A549 (cell line): ENCODE results near the gene FKBP8.

Experiments
- CTCF ChIP-seq: fragments of >200 bp; sonication (Bioruptor Twin); formaldehyde crosslinking; IDR thresholded peaks from 3 replicates; pipeline ENCODE4 v1.5.1; 2016
- EP300 ChIP-seq, 2 experiments: fragments of >200 bp; sonication (Bioruptor Twin); formaldehyde crosslinking; IDR thresholded peaks; 2 replicates in 1 of 2; 3 replicates in 1 of 2; pipeline ENCODE4 v1.6.1; 2016 to 2017
- ESRRA ChIP-seq: fragments of 150-350 bp; IDR thresholded peaks from 2 replicates; pipeline ENCODE4 v1.6.1; 2014; ENCODE audit warnings: mild to moderate bottlenecking, low read length, borderline replicate concordance
- JUN ChIP-seq, 2 experiments: fragments of >200 bp; sonication (Bioruptor Twin); formaldehyde crosslinking; IDR thresholded peaks; 2 replicates in 1 of 2; 3 replicates in 1 of 2; pipeline ENCODE4 v1.6.1; 2016 to 2017
- JUNB ChIP-seq: fragments of >200 bp; sonication (Bioruptor Twin); formaldehyde crosslinking; IDR thresholded peaks from 2 replicates; pipeline ENCODE4 v1.6.1; 2016
- POLR2A ChIP-seq: IDR thresholded peaks from 2 replicates; pipeline ENCODE4 v1.6.1; 2012; ENCODE audit warnings: mild to moderate bottlenecking, low read length
- RAD21 ChIP-seq, 2 experiments: fragments of >200 bp in 1 of 2; sonication (Bioruptor Twin) in 1 of 2; formaldehyde crosslinking in 1 of 2; IDR thresholded peaks in 1 of 2; conservative IDR thresholded peaks in 1 of 2; 2 replicates in 1 of 2; 3 replicates in 1 of 2; pipeline ENCODE4 v1.6.1; 2012 to 2018; ENCODE audit warnings: inconsistent platforms in 1 of 2
- RCOR1 ChIP-seq: fragments of 150-350 bp; IDR thresholded peaks from 2 replicates; pipeline ENCODE4 v1.6.1; 2014; ENCODE audit warnings: antibody characterized with exemption, low read length, low read depth
- REST ChIP-seq: fragments of 200-600 bp; sonication (generic); IDR thresholded peaks from 2 replicates; pipeline ENCODE4 v1.6.1; 2016; ENCODE audit warnings: antibody characterized with exemption, mild to moderate bottlenecking, moderate library complexity

GRCh38 chr19:18507727-18508440 lies 35.5 kb downstream of the FKBP8 start:
- TF ChIP-seq POLR2A, result no peak
- TF ChIP-seq REST, result no peak
- no peak for TF ChIP-seq CTCF
- TF ChIP-seq RCOR1, result no peak
- TF ChIP-seq ESRRA, result no peak
- TF ChIP-seq JUNB, result no peak
- TF ChIP-seq EP300 (IDR thresholded peaks at IDR 0.05), result no peak
- no peak for TF ChIP-seq RAD21 (conservative IDR thresholded peaks at IDR 0.05 in 1 of 2, IDR thresholded peaks at IDR 0.05 in 1 of 2)
- TF ChIP-seq JUN (IDR thresholded peaks at IDR 0.05), result no peak
